Measurements from ENCODE around the gene FBXW7.

- no peak for TF ChIP-seq CTCF (IDR thresholded peaks at IDR 0.05)
- TF ChIP-seq EP300 (IDR thresholded peaks at IDR 0.05; ENCODE audit: low read depth), result no peak
- no peak for TF ChIP-seq POLR2A (IDR thresholded peaks at IDR 0.05)
Observed at GRCh38 chr4:152539556-152540292, 3.8 kb upstream of the FBXW7 start.

All from transverse colon (tissue), 3 donors.